CD4-positive, alpha-beta T cell (primary cell): Measurements from ENCODE around the gene CCDC150. TPM values are rescaled to one million over a fixed set of nuclear protein-coding genes. Genes with fewer than 3 reads are reported as not detected.

Source experiments
- ATAC-seq: fragments of 200-7000 bp; cut with Tn5 transposase; one replicate; pipeline ENCODE4 v1.10.0; 2022; ENCODE audit warnings: mild to moderate bottlenecking; ENCODE audit not compliant: poor library complexity
- CTCF ChIA-PET: fragments of 350-600 bp; sonication (Branson Sonifier 250); formaldehyde crosslinking; loops from one replicate; lab custom pipeline; 2021; ENCODE audit warnings: antibody characterized with exemption, inconsistent platforms; lab: Charles Lee
- POLR2A ChIA-PET: fragments of 350-600 bp; sonication (Branson Sonifier 250); formaldehyde crosslinking; loops from one replicate; lab custom pipeline; 2021; ENCODE audit warnings: antibody characterized with exemption, inconsistent platforms; lab: Charles Lee
- DNase-seq, 14 experiments: peaks; one replicate each; pipeline ENCODE4 v3.0.0-alpha.2; 2013 to 2020; ENCODE audit warnings: mixed read lengths in 2 of 14
- H3K27ac ChIP-seq, 2 donors: one replicate each; pipeline versions ENCODE4 v1.5.1 to v1.7.0; 2013; ENCODE audit warnings: low read length in 2 of 2, low read depth in 1 of 2, mild to moderate bottlenecking in 1 of 2
- H3K27me3 ChIP-seq, 2 experiments: 1 replicate in 1 of 2; 2 replicates in 1 of 2; pipeline versions ENCODE4 v1.6.1 to v1.7.0; 2013; ENCODE audit warnings: low read length in 2 of 2, control low read depth in 1 of 2, mild to moderate bottlenecking in 1 of 2, moderate library complexity in 1 of 2; ENCODE audit not compliant: insufficient read depth in 2 of 2, control insufficient read depth in 1 of 2
- H3K36me3 ChIP-seq: one replicate; pipeline ENCODE4 v1.6.1; 2013; ENCODE audit warnings: low read length, control low read depth; ENCODE audit not compliant: insufficient read depth
- H3K4me1 ChIP-seq: one replicate; pipeline ENCODE4 v1.6.1; 2013; ENCODE audit warnings: low read length, control low read depth; ENCODE audit not compliant: insufficient read depth
- H3K4me3 ChIP-seq: one replicate; pipeline ENCODE4 v1.5.1; 2013; ENCODE audit warnings: mild to moderate bottlenecking, low read length, moderate library complexity
- H3K9me3 ChIP-seq, 2 experiments: 1 replicate in 1 of 2; 2 replicates in 1 of 2; pipeline versions ENCODE4 v1.6.1 to v1.7.0; 2013; ENCODE audit warnings: low read length in 2 of 2, mild to moderate bottlenecking in 2 of 2, control low read depth in 1 of 2, moderate library complexity in 1 of 2; ENCODE audit not compliant: control insufficient read depth in 1 of 2, insufficient read depth in 1 of 2
- H3K27ac Mint-ChIP-seq: one replicate; pipeline ENCODE4 v1.8.0; 2020; ENCODE audit warnings: mixed read lengths
- H3K27me3 Mint-ChIP-seq: one replicate; pipeline ENCODE4 v1.8.0; 2021; ENCODE audit warnings: mixed read lengths
- H3K36me3 Mint-ChIP-seq: one replicate; pipeline ENCODE4 v1.8.0; 2021; ENCODE audit warnings: low read depth, mixed read lengths
- H3K4me1 Mint-ChIP-seq: one replicate; pipeline ENCODE4 v1.8.0; 2021; ENCODE audit warnings: low read depth, mixed read lengths
- H3K4me3 Mint-ChIP-seq: one replicate; pipeline ENCODE4 v1.8.0; 2020; ENCODE audit warnings: mild to moderate bottlenecking, mixed read lengths
- H3K9me3 Mint-ChIP-seq: one replicate; pipeline ENCODE4 v1.8.0; 2020; ENCODE audit warnings: mixed read lengths
- intact Hi-C, 2 experiments: fragments of 100-400 bp; cut with DNase I in 1 of 2; cut with micrococcal nuclease in 1 of 2; formaldehyde crosslinking; loops; one replicate each; pipeline versions ENCODE4 v1.15.1 to v1.9.0; 2023 to 2025; cut with DNase I, micrococcal nuclease
- total RNA-seq, 174 experiments: library from RNA in 2 of 174; stranded (reverse) in 2 of 174; gene quantifications; one replicate each; pipeline ENCODE4 v1.2.3 and lab custom pipeline; 2021 to 2026
- TF ChIP-seq, protein P1 (sequence below): fragments of 200-600 bp; IDR thresholded peaks from one replicate; pipeline ENCODE4 v1.8.0; 2022; ENCODE audit warnings: antibody characterized with exemption, mild to moderate bottlenecking

The CCDC150 gene
- total RNA-seq, 2 experiments from 2014 or later: 0.22 to 0.75 TPM

DNA sequence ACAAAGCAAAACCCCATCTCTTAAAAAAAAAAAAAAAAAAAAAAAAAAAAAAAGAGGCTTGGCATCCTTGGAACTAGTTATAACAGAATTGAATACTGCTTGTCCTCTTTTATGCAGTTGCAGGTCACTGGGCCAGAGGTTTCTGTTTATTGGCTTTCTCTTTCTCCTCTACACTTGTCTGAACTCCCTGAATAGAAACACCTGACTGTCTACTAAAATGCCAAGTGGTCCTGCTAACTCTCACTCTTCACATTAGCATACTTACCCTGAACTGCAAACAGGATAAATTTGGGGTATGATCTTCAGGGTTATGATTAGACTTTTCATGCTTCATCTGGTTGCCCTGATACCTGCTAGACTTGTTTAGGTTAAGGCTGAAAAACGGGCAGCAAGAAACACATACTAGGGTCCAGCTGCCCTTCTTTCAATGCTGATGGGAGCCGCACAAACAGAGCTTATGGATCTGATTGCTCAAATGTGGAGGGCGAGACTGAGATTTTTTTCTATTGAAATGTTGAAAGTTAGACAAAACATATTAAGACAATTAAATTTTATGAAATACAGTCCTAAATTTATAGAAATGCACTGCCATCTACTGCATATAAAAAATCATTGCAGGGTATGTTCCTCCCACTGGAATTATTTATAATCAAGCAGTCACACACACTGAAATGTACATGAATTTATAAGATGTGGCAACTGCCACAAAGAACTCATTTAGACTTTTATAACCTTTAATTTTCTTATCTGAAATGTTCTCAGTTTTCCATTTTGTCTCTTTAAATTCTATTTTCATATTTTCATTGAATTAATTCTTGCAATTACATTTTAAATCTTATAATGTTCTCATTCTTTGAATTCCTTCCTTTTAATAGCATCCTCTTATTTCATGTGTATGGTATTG lies 119.2 kb downstream of the CCDC150 start:
- Histone ChIP-seq H3K27ac (no peak overlapping the region), H3K4me3 (no peak overlapping the region), H3K9me3 (peaks cover 4 to 11% of the 10 kb centered on the region in 2 experiments), H3K27me3 (no peaks in the 10 kb centered on the region), H3K4me1 (no peaks in the 10 kb centered on the region), H3K36me3 (peaks cover 5% of the 10 kb centered on the region)
- intact Hi-C loops: no loop called here
- DNase-seq (no peak), ATAC-seq (no peak)
- ChIA-PET POLR2A (interaction anchor here (0.7 to 1.1 kb wide), 2 partner anchors 8 to 858 kb away, joined by 3 read pairs; no protein-coding TSS in a partner anchor), CTCF (interaction anchor here (0.6 to 1.5 kb wide), 2 partner anchors 8 to 45 kb away, joined by 3 to 7 read pairs; no protein-coding TSS in a partner anchor)
- Mint-ChIP-seq H3K27ac (no peak overlapping the region), H3K27me3 (no peaks in the 10 kb centered on the region), H3K4me1 (no peaks in the 10 kb centered on the region), H3K4me3 (no peak overlapping the region), H3K36me3 (peaks cover 32% of the 10 kb centered on the region), H3K9me3 (peaks cover 15% of the 10 kb centered on the region)
- TF ChIP-seq, protein P1, sequence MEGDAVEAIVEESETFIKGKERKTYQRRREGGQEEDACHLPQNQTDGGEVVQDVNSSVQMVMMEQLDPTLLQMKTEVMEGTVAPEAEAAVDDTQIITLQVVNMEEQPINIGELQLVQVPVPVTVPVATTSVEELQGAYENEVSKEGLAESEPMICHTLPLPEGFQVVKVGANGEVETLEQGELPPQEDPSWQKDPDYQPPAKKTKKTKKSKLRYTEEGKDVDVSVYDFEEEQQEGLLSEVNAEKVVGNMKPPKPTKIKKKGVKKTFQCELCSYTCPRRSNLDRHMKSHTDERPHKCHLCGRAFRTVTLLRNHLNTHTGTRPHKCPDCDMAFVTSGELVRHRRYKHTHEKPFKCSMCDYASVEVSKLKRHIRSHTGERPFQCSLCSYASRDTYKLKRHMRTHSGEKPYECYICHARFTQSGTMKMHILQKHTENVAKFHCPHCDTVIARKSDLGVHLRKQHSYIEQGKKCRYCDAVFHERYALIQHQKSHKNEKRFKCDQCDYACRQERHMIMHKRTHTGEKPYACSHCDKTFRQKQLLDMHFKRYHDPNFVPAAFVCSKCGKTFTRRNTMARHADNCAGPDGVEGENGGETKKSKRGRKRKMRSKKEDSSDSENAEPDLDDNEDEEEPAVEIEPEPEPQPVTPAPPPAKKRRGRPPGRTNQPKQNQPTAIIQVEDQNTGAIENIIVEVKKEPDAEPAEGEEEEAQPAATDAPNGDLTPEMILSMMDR: peak; percentile 20

DNA sequence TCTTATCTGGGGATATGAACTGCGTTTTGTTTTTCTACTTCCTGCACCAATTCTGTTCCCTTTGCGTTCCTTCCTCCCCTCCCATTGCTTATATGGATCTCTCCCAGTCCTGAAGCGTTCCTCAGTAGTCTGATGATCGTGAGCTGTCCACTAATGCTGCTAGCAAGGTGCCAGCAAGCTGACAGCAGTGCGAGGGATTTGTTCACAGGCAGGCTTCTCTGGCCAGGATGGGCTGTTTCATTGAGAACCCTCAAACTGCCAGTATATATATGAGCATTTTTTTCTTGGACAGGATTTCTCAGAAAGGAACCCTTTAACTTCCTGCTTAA lies 119.8 kb downstream of the CCDC150 start:
- ATAC-seq: no peak

DNA sequence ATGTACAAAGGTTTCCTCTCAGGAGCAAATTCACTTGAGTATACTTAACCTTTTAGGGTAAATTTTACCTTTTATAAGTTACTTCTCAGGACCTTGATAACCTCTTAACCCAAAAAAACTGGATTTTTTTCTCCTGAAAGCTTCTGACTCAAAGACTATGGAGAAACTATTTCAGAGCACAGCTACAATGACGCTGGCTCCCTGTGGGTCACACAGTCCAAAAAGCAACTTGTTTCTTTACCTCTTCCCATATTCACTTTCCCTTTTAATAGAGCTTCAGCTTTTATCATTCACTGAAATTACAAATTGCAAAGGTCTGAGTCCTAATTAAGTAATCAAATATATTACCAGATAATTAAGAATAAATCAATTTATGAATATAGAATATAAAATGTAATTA lies 127.6 kb downstream of the CCDC150 start:
- CTCF ChIA-PET: interaction anchor here (0.6 to 1.5 kb wide), 2 partner anchors 21 to 657 kb away, joined by 3 to 5 read pairs; no protein-coding TSS in a partner anchor
- intact Hi-C loops: no loop called here
- DNase-seq: no peak
- Histone ChIP-seq H3K27ac (no peak overlapping the region), H3K4me3 (no peak overlapping the region), H3K27me3 (no peaks in the 10 kb centered on the region), H3K36me3 (peaks cover 52% of the 10 kb centered on the region), H3K9me3 (no peaks in the 10 kb centered on the region), H3K4me1 (no peaks in the 10 kb centered on the region)
- ATAC-seq: no peak
- Mint-ChIP-seq H3K36me3 (peaks cover 89% of the 10 kb centered on the region), H3K9me3 (no peaks in the 10 kb centered on the region), H3K27ac (no peak overlapping the region), H3K4me3 (no peak overlapping the region), H3K4me1 (no peaks in the 10 kb centered on the region), H3K27me3 (no peaks in the 10 kb centered on the region)
- TF ChIP-seq, protein P1: no peak
- POLR2A ChIA-PET: interaction anchor here (0.5 kb wide), 1 partner anchor 611 kb away, joined by 4 read pairs; no protein-coding TSS in a partner anchor

More for the DNA sequence above, 119.8 kb downstream of the CCDC150 start:
- Histone ChIP-seq H3K36me3 (peaks cover 8% of the 10 kb centered on the region), H3K27me3 (no peaks in the 10 kb centered on the region), H3K9me3 (peaks cover 4 to 11% of the 10 kb centered on the region in 2 experiments), H3K27ac (no peak overlapping the region), H3K4me1 (no peaks in the 10 kb centered on the region), H3K4me3 (no peak overlapping the region)
- H3K9me3 Mint-ChIP-seq: peaks cover 11% of the 10 kb centered on the region
- TF ChIP-seq, protein P1: no peak
- H3K27me3 Mint-ChIP-seq: no peaks in the 10 kb centered on the region
- intact Hi-C loops: no loop called here
- H3K4me3 Mint-ChIP-seq: no peak overlapping the region
- H3K4me1 Mint-ChIP-seq: no peaks in the 10 kb centered on the region
- H3K36me3 Mint-ChIP-seq: peaks cover 38% of the 10 kb centered on the region
- no peak for DNase-seq
- POLR2A ChIA-PET: interaction anchor here (0.7 to 1.1 kb wide), 2 partner anchors 8 to 857 kb away, joined by 3 read pairs; no protein-coding TSS in a partner anchor
- CTCF ChIA-PET: interaction anchor here (1.5 kb wide), 1 partner anchor 8 kb away, joined by 7 read pairs; no protein-coding TSS in a partner anchor
- H3K27ac Mint-ChIP-seq: no peak overlapping the region

Other genes with a start within 250 kb of the CCDC150 start
- under 1 TPM; 0.06 to 0.58 TPM for gene HECW2, start 46.2 kb upstream of the CCDC150 start, total RNA-seq
- 10 to 100 TPM; 25.7 to 30.0 TPM for gene GTF3C3, start 160.0 kb downstream of the CCDC150 start, total RNA-seq
- gene C2orf66, start 169.6 kb downstream of the CCDC150 start, total RNA-seq: not detected